Hematopoietic multipotent progenitor cell treated with erythropoietin and hydrocortisone succinate and interleukin-3 and kit ligand, for 15 days (in vitro differentiated cells): Measurements from ENCODE around the gene MTX2.
"Not testable (repeated sequence)": the region's sequence is repeated elsewhere in the genome, so short reads cannot be mapped to it uniquely, and the experiment has no call there.

Source experiments
- DNase-seq: peaks from one replicate; pipeline ENCODE4 v3.0.0-alpha.2; 2015; ENCODE audit warnings: low spot score

The MTX2 gene

DNA sequence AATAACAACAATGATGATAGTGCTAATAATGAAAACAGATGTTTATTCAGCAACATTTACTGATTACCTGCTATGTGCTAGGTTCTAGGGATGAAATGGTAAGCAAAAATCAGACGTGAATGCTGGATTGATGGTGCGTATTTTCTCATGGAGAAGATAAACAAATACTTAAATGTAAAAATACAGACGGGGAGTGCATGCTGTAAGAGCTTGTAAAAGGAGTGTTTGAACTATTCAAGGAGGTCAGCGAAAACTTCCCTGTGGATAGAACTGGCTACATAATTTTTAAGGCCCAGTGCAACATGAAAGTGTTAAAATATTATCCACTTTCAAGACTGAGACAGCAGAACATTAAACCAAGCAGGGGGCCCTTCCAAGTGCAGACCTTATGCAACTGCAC lies 22.1 kb downstream of the MTX2 start:
- DNase-seq: no peak

- DNase-seq: no peak
Observed at GRCh38 chr2:176291809-176292283, 22.6 kb downstream of the MTX2 start.

GRCh38 chr2:176292608-176293007 lies 23.4 kb downstream of the MTX2 start:
- DNase-seq: no peak

- no peak for DNase-seq
Observed at GRCh38 chr2:176293334-176293733, 24.1 kb downstream of the MTX2 start.

GRCh38 chr2:176297067-176297466 lies 27.8 kb downstream of the MTX2 start:
- DNase-seq: no peak

DNA sequence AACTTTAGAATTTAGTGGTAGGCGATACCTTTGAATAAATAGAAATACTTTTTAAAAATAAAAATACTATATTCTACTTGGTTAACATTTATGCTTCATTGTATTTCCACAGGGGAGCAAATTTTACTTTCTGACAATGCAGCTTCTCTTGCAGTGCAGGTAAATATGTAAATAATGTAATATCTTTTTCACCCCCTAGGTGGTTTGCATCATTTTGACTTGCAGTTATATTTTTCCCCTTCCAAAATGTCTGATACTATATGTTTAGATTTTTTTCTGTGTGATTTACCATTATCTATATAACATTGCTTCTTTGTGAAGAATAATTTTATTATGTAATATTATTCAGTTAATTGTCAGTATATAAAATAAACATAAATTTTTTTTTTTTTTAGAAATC lies 28.5 kb downstream of the MTX2 start:
- no peak for DNase-seq

DNA sequence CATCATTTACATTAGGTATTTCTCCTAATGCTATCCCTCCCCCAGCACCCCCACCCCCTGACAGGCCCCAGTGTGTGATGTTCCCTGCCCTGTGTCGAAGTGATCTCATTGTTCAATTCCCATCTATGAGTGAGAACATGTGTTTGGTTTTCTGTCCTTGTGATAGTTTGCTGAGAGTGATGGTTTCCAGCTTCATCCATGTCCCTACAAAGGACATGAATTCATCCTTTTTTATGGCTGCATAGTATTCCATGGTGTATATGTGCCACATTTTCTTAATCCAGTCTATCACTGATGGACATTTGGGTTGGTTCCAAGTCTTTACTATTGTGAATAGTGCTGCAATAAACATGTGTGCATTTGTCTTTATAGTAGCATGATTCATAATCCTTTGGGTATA lies 36.8 kb downstream of the MTX2 start:
- DNase-seq: not testable (repeated sequence)

DNA sequence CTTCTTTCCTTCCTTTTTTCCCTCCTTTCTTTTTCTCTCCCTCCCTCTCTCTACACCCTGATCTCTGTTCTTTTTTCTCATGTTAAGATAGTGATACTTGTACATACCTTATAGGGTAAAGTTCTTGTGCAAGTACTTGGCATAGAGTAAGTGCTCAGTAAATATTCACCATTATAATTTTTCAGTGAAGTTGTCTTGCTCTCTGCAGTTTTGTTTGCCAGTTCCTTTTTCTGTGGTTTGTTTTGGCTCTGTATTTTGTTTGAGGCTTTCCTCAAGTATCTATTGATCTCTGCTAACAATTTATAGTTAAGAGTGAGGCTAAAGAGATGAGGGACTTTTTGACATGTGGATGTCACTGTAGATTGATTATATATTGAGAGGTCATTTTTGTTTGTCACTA lies 48.0 kb downstream of the MTX2 start:
- DNase-seq: no peak

GRCh38 chr2:176317623-176318065 lies 48.4 kb downstream of the MTX2 start:
- DNase-seq: no peak

- no peak for DNase-seq
Observed at GRCh38 chr2:176321916-176322315, 52.7 kb downstream of the MTX2 start.

- DNase-seq: no peak
Observed at GRCh38 chr2:176324862-176325261, 55.6 kb downstream of the MTX2 start.

DNA sequence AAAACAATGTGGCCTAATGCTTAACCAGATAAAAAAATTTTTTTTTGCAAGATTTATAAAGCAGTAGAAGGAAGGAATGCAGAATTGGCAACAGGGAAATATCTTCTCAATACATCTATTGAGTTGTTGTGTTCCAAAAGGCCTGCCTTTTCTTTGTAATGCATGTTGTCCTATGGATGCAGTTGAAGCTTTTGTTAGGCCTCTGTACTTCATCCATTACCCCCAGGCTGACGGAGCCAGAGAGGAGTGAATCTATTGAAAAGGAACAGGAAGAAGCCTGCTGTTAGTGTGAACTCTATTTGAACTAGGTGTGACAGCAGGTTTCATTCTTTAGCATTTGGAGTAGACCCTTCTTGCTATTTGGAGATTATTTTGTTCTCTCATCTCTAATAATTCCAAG lies 56.5 kb downstream of the MTX2 start:
- no peak for DNase-seq

DNA sequence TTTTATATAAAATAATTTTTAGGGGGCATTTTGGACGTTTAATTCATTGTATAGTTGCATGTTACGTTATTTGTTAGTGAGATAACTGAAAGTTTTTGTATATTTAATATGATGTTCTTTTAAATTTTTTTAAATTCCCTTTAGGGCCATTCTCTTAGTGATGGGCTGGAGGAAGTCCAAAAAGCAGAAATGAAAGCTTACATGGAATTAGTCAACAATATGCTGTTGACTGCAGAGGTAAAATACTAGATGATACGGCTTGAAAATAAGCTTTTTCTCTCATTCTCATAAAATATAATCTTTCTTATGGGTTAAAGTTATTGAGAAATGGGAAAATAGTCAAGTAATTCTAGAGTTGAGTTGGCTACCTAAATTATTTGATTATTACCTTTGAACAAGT lies 58.9 kb downstream of the MTX2 start:
- DNase-seq: no peak

- DNase-seq: no peak
Observed at GRCh38 chr2:176330612-176331011, 61.4 kb downstream of the MTX2 start.

GRCh38 chr2:176331646-176332045 lies 62.4 kb downstream of the MTX2 start:
- no peak for DNase-seq

GRCh38 chr2:176334729-176335128 lies 65.5 kb downstream of the MTX2 start:
- DNase-seq: no peak

DNA sequence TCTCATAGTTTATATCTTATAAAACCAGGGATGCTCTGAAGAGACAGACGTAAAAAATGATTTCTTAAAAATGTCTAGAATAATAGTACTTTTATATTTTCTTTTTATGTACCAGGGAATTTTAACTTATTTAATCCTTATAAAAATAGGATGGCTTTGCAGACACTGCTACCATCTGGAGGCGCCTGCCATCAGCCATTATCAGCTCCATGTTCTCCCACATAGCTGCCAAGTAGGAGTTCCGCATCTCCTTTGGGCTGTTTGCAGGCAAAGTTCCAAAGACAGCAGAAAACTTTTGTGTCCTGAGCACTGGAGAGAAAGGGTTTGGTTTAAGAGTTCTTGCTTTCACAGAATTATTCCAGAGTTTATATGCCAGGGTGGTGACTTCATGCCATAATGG lies 69.2 kb downstream of the MTX2 start:
- no peak for DNase-seq

DNA sequence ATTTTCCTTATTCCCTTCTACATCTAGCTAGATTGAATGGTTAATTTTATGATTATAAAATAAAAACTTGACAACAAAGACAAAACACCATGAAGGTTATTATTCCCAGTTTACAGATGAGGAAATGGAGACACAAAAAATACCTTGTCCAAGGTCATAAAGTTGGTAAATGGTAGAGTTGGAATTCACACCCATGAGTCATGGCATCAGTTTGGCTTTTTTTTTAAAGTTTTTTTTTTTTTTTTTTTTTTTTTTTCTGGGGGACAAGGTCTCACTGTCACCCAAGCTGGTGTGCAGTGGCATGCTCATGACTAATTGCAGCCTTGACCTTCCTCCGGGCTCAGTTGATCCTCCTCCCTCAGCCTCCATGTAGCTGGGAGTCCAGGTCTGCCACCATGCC lies 70.0 kb downstream of the MTX2 start:
- DNase-seq: no peak

GRCh38 chr2:176356251-176356650 lies 87.0 kb downstream of the MTX2 start:
- DNase-seq: no peak

GRCh38 chr2:176364273-176364977 lies 95.2 kb downstream of the MTX2 start:
- no peak for DNase-seq

DNA sequence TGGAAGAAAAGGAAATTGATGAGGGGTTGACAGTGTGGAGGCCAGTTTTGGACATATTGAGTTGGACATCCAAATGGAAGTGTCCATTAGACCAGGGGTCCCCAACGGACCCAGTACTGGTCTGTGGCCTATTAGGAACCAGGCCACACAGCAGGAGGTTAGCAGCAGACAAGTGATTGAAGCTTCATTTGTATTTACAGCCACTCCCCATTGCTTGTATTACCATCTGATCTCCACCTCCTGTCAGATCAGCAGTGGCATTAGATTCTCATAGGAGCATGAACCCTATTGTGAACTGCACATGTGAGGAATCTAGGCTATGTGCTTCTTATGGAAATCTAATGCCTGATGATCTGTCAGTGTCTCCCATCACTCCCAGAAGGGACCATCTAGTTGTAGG lies 99.1 kb downstream of the MTX2 start:
- no peak for DNase-seq

DNA sequence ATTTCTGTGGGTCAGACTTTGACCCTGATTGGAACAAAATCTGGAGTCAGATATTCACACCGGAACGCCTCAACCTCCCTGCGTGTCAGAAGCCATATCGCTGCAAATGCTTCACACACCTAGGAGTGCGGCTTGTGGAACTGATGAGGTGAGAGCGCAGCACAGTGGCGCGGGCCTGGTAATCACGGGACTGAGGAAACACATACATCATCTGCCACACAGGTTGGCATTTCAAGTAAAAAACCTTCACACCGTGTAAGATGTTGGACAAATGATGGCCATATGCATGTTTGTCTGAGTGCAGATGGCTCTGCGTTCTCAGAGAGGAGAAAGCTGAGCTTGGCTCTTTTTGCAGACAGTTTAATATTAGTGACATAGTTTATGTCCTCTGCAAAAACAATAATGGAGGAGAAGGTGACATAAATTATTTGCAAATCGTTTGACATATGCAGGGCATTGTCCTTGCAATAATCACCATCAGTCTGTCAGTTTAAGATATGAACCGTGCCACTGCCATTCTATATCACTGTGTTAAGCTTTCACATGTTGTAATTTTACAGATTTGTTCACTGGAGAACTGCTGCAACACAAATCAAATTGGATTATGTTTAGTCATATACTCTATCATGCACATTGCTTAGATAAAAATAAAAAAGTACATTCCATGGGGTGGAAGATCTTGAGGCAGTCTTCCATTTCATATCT lies 101.4 kb downstream of the MTX2 start:
- no peak for DNase-seq

GRCh38 chr2:176373155-176373554 lies 103.9 kb downstream of the MTX2 start:
- not testable (repeated sequence) for DNase-seq

DNA sequence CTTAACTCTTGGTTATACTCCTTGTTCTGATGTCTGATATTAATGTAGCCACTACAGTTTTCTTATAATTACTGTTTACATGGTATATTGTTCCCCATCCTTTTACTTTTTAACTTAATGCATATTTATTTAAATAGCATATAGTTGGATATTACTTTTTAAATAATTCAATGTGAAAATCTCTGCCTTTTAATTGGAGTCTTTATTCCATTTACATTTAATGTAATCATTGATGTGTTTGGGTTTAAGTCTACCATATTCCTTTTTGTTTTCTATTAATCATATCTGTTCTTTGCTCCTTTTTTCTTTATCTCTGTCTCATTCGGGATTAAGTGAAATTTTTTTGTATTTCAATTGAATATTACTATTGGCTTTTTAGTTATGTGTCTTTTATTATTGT lies 109.1 kb downstream of the MTX2 start:
- DNase-seq: no peak
